A172 (cell line): ENCODE results near the gene GPR15. TPM values are rescaled to one million over a fixed set of nuclear protein-coding genes. Genes with fewer than 3 reads are reported as not detected.

Experiments
- DNase-seq: peaks from one replicate; pipeline ENCODE4 v3.0.0-alpha.2; 2015; ENCODE audit warnings: low spot score
- total RNA-seq: library from RNA; depleted of rRNA; stranded (reverse); fragments of >200 nt; shearing (Covaris generic); gene quantifications from 2 replicates; pipeline ENCODE4 v1.2.3, GENCODE V29; 2014; rRNA removed

GPR15 gene
- total RNA-seq, result not detected in 2 replicates

- no peak for DNase-seq
Measured at GRCh38 chr3:98531622-98532274, at the start of gene GPR15. TSS of gene GPR15 (plus strand) at chr3:98531978. CDS start at chr3:98532034, 56 bp downstream.

DNA sequence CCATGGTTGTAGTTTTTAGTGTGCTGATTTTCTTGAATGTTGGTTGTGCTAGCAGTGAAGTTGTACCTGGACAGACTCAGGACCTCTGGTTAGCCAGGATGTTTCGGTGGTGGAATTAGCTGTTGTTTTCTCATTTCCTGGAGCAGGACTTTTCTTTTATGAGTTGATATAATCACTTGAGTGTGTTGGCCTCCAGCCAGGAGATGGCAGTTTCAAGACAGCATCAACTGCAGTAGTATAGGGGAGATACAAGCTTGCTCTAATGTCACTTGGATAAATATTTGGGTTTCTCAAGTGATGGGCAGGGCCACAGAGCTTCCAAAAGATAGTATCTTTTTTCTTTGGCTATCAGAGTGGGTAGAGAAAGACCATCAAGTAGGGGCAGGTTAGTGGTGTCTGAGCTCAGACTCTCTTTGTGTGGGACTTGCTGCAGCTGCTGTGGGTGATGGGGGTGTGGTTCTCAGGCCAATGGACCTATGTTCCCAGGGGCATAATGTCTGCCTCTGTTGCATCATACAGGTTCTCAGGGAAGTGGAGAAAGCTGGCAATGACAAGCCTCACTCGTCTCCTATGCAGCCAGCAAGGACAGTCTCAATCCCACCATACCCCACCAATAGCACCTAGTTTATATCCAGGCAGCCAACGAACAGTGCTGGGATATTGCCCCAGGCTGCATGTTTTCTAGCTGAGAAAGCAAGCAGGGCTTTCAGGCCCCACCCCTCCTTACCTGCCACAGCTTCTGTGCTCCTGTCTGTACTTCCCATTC lies 48.9 kb upstream of the GPR15 start:
- DNase-seq, result no peak

DNA sequence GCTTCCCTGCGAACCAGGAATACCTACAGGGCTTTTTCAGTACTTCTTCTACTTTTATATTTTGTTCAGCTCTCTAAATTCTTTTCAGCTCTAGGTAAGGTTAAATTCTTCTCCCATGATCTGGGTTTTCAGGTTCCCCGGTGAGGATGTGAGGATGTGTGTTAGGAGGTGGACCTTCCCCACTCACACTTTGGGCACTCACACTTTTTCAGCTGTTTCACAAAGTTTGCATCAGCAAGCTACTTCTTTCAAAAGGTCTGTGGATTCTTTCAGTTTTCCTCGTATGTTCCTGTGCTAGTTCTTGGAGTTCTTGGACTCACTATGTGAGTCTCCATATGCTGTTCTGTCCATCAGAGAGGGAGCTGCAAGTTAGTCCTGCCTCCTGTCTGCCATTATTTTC lies 48.2 kb upstream of the GPR15 start:
- DNase-seq, result no peak

GRCh38 chr3:98497381-98497780 lies 34.4 kb upstream of the GPR15 start, which contains the start of gene OR5K2:
TSS of gene OR5K2 (plus strand) at chr3:98497681. CDS start at chr3:98497681, 0 bp downstream.
- DNase-seq, result no peak

GRCh38 chr3:98500019-98500418 lies 31.8 kb upstream of the GPR15 start:
- DNase-seq, result peak; percentile 35

DNA sequence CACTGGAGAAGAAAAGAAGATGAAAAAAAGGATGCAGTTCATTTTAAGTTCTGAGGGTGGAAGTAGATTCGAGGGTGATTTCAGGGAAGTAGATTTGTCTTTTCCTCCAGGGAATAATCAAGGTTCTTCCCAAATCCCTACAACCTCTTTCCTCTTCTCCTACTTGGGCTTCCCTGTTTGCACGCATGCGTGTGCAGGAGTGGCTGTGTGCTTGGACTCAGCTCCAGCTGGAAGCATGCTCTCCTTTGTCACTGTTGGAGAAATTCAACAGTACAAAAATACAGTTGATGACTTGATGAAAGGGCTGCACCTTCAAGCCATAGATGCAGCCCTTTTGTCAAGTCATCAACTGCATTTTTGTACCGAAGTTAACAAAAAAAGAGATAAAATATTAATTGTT lies 30.5 kb upstream of the GPR15 start:
- no peak for DNase-seq

DNA sequence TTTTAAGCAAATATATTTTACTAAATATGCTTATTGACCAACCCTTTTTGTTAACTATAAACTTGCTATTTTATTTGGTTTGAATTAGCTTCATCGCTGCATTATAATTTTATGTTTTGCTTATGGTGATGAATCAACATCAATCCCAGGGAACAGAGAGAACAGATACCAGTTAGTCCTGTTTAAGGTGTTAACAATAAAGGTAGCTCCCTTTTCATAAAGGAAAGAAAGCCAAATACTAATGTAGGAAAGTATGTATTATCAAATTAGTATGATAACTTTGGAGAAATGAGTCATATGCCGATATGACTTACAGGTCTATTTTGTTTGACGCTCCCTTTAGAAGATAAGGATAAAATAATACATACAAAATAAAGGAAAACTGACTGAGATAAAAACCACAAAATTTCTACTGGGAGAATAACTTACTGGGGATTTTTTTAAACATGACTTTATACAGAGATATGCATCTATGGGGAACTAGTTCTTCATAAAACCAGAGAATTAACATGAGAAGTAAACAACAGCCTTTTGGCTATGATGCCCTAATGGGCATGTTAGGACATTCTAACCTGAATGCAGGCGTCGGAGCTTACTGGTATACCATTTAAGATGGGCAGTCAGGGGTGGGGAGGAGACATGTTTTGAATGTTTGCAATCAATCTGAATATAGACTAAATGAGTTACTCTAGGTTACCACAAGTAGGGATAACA lies 29.8 kb upstream of the GPR15 start:
- no peak for DNase-seq

DNA sequence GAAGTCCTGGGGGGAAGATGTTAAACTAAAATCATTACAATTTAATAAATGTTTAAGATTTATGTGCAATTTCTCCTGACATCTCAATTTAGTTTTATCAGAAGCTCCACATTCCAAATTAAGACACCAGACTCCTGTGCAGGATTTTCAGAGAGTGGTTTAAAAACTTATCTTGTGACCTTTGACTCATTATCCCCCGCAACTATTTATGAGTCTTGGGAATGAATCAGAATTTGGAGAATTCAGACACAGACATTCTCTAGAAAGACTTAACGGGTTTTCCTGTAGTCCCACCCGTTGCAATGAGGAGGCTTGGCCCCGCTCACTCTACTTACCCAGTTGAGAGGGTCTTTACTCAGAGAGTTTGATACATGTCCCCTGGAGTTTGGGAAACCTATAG lies 27.2 kb upstream of the GPR15 start:
- DNase-seq, result peak; percentile 71

GRCh38 chr3:98508582-98508981 lies 23.2 kb upstream of the GPR15 start:
- DNase-seq, result no peak

DNA sequence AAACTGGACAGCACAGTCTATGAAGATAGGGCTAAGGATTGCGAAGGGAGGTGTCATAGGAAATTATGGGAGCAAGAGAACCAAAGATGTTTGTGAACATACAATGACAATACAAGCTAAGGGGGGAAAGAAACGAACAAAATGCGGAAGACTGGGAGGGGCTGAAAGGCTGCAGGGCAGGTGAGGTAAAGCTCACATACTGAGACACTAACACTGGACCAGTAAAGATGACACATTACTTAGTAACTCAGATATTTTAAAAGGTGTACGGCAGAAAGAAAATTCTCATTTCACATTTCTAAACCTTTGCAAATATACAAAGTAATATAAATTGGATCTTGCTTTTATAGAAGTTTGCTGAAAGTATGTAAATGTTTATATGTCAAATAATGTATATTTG lies 19.2 kb upstream of the GPR15 start:
- no peak for DNase-seq

- peak; percentile 70 for DNase-seq
Measured at GRCh38 chr3:98513091-98513511, 18.7 kb upstream of the GPR15 start.

DNA sequence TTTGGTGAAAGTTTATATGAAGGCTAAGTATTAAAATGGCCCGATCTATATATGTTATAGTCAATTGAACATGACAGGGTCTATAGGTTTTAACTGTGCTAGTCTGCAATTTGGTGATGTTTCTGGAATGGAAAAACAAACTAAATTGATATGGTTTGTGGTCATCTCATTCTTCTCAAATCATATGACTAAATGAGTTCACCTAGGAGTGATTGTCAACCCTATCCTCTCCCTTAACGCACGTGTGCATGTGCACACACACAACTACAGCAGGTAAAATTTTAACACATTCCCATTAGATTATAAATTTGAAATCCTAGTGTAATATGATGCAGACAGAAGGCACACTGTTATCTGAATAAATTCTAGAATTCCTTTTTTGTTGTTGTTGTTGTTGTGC lies 18.0 kb upstream of the GPR15 start:
- no peak for DNase-seq

GRCh38 chr3:98514948-98515347 lies 16.8 kb upstream of the GPR15 start:
- no peak for DNase-seq

DNA sequence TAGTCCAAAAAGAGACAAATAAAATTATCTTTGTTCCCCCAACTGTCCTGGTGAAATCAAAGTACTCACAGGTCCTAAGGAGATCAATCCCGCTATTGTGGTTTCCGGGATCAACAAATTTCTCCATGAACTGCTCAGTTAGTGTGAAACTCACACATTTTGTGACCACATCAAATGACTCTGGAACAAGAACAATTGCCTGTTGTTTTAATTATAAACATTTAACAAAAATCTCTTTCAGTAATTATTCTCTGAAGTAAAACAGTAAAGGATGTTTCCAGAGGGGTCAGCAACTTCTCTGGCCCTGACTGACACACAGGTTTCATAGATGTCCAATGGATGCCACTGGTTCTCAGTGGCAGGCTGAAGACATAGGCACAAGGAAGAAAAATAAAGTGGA lies 13.0 kb upstream of the GPR15 start:
- no peak for DNase-seq

DNA sequence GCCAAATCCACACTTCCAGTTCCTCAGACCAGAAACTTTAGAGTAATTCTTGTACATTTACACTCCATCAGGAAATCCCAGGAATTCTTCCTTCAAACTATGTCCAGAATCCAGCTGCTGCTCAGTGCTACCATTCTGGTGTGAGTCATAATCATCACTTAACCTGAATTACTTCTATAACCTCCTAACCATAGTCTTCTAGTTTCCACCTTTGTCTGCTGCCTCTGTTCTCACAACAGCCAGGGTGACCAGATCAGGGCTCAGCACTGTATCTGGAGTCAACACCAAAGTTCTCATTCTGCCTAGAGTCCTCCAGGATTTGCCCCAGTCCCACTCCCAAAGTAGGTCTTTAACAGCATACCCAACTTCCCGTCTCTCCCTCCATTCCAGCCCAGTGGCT lies 12.4 kb upstream of the GPR15 start:
- no peak for DNase-seq

DNA sequence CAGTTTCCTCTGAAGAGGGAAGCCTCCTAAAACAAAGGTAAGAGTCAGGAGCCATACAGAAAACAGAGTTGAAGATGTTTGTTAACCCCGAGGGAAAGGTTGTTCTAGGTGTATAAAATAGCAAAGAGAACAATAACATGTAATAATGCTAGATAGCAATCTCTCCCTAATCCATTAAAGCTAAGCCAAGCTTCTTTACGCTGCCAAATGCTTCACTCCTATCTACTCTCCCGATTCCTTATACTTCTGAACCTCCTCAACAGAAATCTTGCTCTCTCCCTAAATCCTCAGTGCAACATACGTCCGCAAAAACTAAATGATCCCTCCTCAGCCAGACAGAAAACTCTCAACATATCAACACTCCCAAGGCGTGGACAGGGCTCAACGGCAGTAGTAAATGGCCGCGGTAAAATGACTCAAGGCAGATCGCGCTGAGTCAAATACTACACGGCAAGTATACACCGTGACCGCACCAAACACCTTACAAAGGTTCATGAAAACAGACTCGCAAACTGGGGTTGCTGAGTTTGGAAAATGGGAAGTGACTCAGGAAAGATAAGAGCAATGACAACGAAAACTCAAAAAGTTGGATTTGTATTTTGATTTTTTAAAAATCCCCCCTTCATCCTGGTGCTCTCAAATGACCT lies 9.8 kb upstream of the GPR15 start:
- peak; percentile 75 for DNase-seq

DNA sequence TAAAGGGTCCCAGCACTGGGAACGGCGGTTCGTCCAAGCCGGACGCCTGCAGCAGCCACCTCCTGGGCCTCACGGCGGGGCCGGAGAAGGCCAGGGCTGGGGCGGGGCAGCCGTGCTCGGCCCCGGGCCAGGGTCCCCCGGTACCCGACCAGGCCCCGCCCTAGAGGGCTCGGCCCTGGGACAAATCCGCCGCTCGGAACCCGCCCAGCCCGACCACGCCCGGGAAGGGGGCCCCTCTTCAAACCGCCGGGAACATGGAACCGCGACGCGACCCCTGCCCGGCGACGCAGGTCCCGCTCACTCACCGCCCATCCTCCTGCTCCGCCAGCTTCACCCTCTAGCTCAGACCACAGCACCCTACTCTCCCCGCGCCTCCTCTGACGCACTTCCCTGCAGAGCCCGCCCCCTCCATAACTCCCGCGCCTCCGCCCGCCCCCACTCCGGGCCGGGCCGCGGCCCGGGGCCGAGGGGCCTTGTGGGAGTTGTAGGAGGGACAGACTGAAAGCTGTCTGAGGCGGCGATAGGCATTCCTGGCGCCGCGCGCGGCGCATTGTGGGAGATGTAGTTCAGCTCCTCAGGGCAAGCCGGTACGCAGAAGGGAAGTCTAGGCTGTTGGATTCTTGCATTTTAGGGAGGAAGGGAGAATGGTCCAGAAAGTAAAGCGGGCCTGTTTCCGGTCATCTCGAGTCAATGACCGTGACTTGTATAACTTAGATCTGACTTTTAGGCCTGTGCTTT lies 9.1 kb upstream of the GPR15 start, which contains the start of gene CLDND1:
CLDND1 (minus strand) TSS at position 359 of the 738 bp plus-strand sequence. CDS start 1,478 bp downstream, outside the sequence.
- DNase-seq, result peak; percentile 94

DNA sequence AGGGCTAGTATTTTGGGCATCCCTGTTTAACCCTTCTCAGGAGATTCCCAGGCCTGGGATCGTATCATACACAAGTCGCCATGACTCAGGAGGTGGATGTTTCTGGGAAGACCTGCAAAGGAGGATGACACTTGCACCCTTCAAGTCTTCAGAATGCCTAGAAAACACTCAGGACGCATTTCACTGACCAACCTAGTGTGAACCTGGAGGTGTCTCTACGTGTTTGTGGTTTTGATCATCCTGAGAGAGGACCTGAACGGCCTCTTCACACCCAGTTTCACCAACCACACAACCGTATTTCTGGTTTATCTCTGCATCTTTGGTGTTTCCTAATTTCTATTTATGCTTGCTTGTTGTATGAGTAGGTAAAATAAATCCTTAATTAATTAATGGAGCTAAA lies 6.3 kb upstream of the GPR15 start:
- no peak for DNase-seq

DNA sequence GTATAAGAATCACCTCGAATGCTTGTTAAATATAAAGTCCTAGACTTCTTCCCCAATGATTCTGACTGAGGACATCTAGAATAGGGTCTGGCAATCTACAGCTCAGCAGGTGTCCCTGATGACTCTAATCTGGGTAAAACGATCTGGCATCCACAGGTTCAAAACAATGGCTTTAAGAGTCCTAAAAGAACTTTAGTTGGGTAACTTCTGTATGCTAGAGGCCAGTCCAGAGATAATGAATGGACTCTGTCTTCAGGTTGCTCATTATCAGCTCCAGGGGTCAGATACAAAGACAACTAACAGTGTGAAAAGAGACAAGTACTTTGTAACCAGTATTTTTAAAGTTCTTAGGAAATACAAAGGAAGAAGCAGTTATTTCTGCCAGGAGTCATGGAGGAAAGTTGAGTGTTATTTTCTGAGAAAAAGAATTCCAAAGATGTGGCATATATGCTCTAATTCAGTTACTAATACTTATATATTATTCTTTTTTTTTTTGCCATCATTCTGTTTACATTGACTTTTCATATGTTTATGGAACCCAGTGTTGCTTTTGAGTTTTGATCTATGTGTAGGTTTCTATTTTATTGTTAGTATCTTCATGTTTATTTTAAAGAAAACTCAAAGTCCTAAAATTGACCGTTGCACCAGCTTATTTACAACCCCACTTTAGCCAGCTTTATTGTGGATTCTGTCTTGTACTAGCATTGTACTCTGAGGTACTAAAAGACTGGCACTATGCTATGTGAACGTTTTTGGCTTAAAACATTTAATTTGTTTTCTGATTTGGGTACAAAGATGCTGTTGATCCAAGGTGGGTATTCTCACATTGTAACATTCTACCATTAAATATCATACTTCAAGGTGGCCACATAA lies 3.1 kb upstream of the GPR15 start:
- DNase-seq, result no peak

- no peak for DNase-seq
Measured at GRCh38 chr3:98529856-98530459, 1.8 kb upstream of the GPR15 start.
